Activated CD4-positive, alpha-beta T cell treated with anti-CD3 and anti-CD28 coated beads, Interleukin-2, amount 50 U/mL, for 48 hours (primary cell): ENCODE data around the gene SELENBP1.
"Not testable (repeated sequence)": the region's sequence is repeated elsewhere in the genome, so short reads cannot be mapped to it uniquely, and the experiment has no call there.

Source experiments
- DNase-seq, 2 experiments: peaks; one replicate each; pipeline ENCODE4 v3.0.0-alpha.2; 2020

The SELENBP1 gene

DNA sequence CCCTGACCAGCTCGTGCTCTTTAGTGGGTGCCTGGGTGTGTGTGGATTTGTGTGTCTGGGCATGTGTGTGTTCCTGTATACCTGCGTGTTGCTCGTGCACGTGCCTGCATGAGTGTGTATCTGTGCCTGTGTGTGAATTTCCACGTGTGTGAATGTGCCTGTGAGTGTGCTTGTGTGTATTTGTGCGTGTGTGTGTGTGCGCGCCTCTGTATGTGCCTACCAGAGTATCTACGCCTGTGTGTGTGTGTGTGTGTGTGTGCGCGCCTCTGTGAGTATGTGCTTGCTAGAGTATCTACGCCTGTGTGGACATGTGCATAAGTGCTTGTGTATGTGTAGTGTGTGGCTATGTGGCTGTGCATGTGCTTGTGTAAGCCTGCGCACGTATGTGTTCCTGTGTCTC is 691 bp upstream of the SELENBP1 start:
- no peak for DNase-seq

DNA sequence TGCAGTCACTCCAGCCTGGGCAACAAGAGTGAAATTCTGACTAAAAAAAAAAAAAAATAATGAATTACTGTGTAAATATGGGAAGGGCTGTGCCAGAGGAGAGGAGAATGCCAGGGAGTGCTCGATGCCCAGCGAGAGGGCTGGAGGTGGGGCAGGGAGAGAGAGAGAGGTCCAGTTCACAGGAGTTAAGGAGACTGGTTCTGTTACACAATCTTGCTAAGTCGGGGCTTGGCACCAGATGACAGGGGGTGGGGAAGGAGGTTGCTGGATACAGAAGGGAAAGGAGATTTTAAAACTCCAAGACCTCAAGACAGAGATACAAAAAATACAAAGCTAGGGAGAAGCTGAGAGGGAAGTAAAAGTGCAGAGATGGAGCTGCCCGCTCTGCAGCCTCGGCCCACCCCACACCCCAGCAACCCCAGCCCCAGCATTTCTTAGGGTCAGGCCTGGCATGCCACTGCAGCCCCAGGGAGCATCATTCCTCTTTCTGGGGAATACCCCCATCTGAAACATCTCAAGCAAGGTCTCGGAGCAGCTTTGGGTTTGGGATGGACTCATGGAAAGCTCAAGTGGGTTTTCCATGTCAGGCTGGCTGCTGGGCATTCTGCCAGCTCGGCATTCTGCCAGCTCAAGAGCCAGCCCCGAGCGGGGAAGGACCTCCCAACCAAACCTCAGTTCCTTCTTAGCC is 991 bp downstream of the SELENBP1 start:
- no peak for DNase-seq

- no peak for DNase-seq
Measured at GRCh38 chr1:151370211-151370911, 2.1 kb downstream of the SELENBP1 start.

DNA sequence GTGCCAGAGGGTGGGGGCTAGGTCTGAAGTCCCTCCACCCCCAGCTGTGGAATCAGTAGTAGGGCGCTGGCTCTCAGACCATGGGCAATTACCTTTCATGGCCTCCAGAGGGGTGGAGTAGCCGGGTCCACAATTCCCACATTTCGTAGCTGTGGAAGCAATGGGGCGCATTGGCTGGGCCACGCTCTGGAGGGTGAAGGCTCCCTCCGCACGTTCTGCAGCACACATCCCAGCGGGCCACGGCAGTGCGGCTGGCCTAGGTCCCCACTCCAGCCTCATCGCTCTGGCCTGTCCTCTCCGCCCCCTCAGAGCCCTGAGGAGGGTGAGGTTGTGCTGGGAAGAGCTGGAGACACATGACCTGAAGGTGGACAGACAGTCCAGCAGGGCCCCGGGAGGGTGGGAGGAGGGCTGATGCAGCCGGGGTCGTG is 2.9 kb downstream of the SELENBP1 start:
- no peak for DNase-seq

GRCh38 chr1:151369302-151369610 is 3.2 kb downstream of the SELENBP1 start:
- no peak for DNase-seq

DNA sequence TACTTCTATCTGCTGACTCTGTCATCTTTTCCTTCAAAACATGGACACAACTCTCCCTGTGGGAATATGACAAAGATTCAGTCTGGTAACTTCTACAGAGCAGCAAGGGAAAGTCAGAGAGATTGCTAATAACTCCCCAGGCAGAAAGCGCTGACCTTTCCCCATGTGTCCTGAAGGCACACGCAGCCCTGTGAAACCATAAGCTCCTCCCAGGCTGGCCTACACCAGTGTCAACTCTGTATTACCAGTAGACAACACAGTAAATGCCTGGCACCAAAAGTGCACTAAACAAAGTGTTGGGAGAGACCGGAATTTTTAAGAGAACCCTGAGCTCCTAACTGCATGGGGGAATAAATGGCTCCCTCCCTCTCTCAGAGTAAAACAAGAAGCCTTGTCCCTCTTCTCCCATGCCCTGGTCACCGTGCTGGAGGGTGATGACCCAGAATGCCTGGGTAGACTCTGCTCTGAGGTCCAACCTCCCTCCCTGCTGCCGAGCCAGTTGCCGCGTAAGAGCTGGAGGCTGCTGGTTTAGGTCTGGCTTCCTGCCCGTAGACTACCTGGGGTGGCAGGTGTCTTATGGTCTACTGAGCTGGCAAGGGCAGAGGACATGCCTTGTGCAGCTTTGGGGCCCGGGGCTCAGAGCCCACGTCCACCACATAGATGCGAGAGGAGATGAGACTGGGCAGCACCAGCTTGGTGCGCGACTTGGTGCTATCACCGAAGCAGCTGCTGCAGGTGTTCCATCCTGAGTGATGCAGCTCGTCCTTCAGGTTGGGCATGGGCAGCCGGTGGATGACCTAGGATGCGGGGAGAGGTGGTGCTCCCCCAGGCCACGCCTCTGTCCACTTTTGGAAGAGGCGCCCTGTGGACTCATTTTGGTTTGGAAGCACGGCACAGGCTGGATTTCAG is 3.9 kb downstream of the SELENBP1 start:
- no peak for DNase-seq

DNA sequence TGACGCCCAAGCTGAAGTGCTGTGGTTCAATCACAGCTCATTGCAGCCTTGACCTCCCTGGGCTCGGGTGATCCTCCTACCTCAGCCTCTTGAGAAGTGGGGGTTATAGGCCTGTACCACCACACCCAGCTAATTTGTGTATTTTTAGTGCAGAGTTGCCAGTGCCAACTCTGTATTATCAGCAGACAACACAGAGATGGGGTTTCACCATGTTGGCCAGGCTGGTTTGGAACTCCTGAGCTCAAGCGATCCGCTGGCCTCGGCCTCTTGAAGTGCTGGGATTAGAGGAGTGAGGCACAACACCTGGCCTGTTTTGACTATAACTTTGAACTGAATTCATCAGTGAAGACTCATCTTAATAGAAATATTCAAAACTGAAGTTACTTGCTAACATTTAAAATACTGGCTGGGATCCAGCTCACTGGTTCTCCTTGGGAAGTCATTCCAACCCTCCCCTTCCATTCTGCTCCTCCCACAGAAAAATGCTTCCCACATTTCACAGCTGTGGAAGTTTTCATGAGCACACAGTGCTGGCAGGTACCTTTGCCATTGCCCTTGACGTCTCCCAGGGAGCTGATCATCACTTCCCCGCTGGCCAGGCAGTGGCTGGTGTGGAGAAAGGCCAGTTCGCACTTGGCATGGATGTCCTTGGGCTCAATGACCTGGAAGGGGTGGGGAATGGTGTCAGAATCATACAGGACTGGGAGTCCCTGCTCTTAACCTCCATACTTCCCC is 4.7 kb downstream of the SELENBP1 start:
- no peak for DNase-seq

DNA sequence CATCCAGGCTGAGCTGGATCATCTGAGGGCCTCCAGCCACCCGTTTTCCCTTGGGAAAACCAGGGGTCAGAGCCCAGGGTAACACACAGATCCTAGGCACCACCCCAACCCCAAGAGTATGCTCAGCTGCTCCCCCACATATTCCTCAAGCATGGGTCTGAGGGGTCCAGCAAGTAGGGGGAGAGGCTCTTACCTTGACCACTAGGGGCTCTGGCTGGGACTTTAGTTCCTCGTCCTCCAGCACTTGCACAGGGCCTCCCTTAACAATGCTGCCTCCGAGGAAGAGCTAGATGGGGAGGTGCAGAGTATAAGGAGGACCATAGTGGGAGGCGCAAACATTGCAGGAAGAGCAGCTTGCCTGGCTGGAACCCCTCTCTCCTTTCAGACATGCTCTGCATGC is 7.5 kb downstream of the SELENBP1 start:
- DNase-seq: no peak

DNA sequence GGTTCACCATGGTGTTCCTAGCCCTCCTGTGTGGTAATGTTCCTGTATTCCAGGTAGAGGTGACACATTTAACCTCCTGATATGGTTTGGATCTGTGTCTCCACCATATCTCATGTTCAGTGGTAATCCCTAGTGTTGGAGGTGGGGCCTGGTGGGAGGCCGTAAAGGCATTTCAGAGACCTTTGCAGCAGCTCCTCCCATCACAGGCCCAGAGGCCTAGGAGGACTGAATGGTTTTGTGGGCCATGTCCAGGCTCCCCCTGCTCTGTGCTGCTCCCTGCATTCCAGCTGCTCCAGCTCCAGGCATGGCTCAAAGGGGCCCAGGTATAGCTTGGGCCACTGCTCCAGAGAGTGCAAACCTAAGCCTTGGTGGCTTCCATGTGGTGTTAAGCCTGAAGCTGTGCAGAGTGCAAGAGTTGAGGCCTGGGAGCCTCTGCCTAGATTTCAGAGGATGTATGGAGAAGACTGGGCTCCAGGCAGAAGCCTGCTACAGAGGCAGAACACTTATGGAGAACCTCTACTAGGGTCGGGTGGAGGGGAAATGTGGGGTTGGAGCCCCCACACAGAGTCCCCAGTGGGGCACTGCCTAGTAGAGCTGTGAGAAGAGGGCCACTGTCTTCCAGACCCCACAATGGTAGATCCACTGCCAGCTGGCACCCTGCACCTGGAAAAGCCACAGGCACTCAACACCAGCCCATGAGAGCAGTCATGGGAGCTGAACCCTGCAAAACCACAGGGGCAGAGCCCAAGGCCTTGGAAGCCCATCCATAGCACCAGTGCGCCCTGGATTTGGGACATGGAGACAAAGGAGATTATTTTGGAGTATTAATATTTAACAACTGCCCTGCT is 10.0 kb downstream of the SELENBP1 start:
- no peak for DNase-seq

DNA sequence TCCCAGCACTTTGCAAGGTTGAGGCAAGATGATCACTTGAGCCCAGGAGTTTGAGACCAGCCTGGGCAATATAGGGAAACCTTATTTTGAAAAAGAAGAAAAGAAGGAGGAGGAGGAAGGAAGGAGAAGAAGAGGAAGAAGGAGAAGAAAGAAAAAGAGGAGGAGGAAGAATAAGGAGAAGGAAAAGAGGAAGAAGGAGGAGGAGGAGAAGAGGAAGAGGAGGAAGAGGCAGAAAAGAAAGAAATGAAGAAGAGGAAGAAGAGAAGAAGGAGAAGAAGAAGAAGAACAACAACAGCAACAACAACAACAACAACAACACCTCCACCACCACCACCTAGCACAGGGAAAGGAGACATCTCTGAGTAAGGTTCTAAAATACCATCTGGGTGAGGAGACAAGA is 10.6 kb downstream of the SELENBP1 start:
- no peak for DNase-seq

DNA sequence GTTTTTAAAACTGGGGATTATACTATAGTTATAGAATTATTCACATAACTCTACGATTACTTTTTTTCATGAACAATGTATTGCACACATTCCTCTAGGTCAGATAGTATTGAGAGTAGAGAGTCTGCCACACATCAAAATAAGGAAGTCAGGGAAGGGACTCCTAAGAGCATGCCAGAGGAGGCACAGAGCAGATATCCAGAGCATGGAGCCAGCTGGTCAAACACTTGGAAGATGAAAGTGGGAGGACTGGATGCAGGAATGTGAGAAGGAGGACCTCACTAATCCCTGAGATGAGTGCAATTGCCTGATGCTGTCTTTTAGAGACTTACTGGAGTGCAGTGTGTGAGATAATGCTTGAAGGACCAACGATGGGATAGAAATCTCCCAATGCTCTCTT is 15.8 kb downstream of the SELENBP1 start:
- no peak for DNase-seq

DNA sequence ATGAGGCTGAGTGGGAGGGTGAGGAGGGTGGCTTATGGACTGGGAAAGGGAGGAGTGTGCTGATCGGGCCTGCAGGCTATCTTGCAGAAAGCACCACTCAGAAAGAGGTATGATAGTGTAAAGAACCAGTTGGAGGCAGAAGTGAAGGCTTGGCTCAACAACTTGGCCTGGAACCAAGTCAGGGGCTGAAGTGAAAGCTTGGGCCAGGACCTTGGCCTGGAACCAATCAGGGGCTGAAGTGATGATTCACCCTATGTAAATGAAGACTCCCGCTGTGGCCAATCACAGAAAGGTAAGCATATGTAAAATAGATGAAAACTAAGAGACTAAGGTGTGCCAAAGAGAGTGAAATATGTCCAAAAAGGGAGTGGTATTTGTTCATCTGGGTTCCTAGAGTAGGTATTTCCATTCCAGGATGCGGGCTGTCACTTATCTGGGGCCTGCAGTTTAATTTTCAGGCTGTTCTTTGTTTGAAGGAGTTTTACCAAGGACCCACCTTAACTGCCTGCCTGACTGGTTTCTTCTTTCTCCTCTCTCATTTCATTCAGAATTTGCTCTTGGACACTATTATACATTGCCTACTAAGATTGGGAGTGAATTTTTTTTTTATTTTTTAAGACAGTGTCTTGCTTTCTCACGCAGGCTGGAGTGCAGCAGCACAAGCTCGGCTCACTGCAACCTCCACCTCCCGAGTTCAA is 20.3 kb downstream of the SELENBP1 start:
- DNase-seq: no peak

DNA sequence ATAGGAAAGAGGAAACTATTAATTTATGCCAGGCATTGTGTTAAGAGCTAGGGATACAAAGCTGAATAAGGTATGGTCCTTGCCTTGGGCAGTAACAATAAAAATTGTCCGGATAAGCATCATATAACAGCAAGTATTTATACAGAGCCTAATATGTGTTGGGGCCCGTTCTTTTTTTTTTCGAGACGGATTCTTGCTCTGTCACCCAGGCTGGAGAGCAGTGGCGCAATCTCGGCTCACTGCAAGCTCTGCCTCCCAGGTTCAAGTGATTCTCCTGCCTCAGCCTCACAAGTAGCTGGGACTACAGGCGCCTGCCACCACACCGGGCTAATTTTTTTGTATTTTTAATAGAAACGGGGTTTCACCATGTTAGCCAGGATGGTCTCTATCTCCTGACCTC is 22.2 kb downstream of the SELENBP1 start:
- DNase-seq: not testable (repeated sequence)

GRCh38 chr1:151347523-151348246 is 24.8 kb downstream of the SELENBP1 start:
- no peak for DNase-seq

DNA sequence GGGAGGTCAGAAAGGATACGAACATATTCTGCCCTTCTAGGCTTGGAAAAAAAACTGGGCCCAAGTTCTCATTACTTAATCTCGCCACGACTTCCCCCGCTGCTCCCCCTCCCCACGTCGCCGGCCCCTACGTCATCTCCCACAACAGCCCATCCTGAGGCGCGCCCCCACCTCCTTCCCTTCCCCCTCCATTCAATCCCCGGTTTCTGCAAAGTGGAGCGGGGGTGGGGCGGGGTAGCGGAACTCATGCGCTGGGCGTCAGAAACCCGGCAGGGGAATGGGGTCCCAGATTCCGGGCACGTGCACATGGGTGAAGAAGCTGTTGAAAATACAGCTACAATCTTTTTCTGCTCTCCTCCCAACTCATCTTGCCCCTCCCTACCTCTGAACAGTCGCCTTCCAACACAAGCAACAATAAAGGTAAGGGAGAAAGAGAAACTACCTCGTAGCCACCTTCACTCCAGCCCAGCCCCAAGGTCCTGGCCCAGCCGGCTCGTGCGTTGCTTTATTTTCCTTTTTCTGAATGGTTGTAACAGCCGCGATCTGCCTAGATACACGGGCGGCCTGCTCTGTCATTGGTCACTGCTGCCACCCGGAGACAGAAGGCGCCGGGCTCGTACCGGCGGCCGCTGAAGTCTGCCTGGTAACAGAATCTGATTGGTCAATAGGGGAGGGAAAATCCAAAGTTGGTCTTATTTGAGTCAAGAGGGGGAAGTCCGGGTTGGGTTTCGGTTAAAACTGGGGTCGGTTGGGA is 25.6 kb downstream of the SELENBP1 start, which contains the start of gene RFX5:
Gene RFX5 (minus strand): TSS at position 484 of the 754 bp plus-strand sequence. CDS start 932 bp downstream, outside the sequence.
- peak; percentile 89 to 93 for DNase-seq

GRCh38 chr1:151346082-151346768 is 26.3 kb downstream of the SELENBP1 start:
- peak; percentile 17 to 19 for DNase-seq

GRCh38 chr1:151344291-151344690 is 28.2 kb downstream of the SELENBP1 start:
- peak in 1 of 2 experiments; percentile 5 for DNase-seq

DNA sequence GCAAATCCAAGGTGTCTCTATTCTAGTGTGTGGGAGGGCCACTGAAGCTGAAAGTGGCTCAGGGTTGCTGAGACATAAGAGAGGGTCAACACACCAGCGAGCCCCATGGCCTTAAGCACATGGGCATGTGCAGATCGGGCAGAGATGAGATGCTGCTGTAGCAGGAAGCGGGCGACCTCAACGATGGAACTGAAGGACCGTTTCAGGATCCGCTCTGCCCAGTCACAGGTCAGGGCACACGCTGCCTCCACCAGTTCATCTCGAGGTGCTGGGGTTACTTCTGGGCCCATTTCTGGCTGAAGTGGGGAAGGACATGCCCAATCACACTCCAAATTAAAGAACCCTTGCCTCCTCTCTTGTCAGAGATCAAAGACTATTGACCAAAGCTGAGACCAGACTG is 28.9 kb downstream of the SELENBP1 start:
- DNase-seq: no peak

DNA sequence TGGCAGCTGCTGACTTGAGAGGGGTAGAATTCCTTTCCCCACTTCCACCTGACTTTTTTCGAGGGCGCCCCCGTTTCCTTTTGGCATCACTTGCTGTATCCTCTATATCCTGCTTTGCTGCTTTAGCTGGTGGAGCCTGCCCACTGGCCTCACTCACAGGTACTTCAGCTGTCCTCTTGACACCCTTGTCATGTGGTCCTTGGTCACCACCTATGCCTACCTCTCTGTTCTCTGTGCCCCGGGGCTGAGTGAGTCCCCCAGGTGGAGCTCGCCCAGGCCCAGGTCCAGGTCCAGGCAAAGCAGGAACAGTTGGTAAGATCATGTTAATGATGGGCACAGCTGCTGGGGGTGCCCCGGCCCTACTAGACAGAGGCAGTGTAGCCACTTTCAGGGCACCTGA is 29.9 kb downstream of the SELENBP1 start:
- no peak for DNase-seq
